ENCODE results near the gene VPS36.
A peak's percentile ranks its signal among the peaks of the same experiment; 100 is the strongest.
"Not testable (repeated sequence)": the region's sequence is repeated elsewhere in the genome, so short reads cannot be mapped to it uniquely, and the experiment has no call there.

VPS36 gene

GRCh38 chr13:52374873-52375411, 75.5 kb downstream of the VPS36 start:
- no peak overlapping the region for H3K4me3 Mint-ChIP-seq
- no peak for DNase-seq

GRCh38 chr13:52374389-52374788, 76.0 kb downstream of the VPS36 start:
- H3K36me3 Mint-ChIP-seq (ENCODE audit: low read depth), result no peaks in the 10 kb centered on the region
- no peaks in the 10 kb centered on the region for H3K27me3 Mint-ChIP-seq (ENCODE audit: low read depth, poor library complexity)
- H3K9me3 Mint-ChIP-seq, result no peaks in the 10 kb centered on the region
- H3K4me1 Mint-ChIP-seq, result peaks cover 10% of the 10 kb centered on the region
- no peak overlapping the region for H3K4me3 Mint-ChIP-seq
- no peak for DNase-seq
- no peak for TF ChIP-seq CTCF (IDR thresholded peaks at IDR 0.05)
- H3K27ac Mint-ChIP-seq, result no peak overlapping the region

More at GRCh38 chr13:52374873-52375411, 75.5 kb downstream of the VPS36 start:
- no peaks in the 10 kb centered on the region for H3K27me3 Mint-ChIP-seq (ENCODE audit: low read depth, poor library complexity)
- no peak overlapping the region for H3K27ac Mint-ChIP-seq
- no peak for TF ChIP-seq CTCF (IDR thresholded peaks at IDR 0.05)
- H3K4me1 Mint-ChIP-seq, result peaks cover 10% of the 10 kb centered on the region
- H3K9me3 Mint-ChIP-seq, result no peaks in the 10 kb centered on the region
- no peaks in the 10 kb centered on the region for H3K36me3 Mint-ChIP-seq (ENCODE audit: low read depth)

GRCh38 chr13:52373277-52373676, 77.2 kb downstream of the VPS36 start:
- H3K27ac Mint-ChIP-seq; H3K27me3 Mint-ChIP-seq (ENCODE audit: low read depth, poor library complexity); H3K9me3 Mint-ChIP-seq; H3K4me3 Mint-ChIP-seq; DNase-seq; H3K36me3 Mint-ChIP-seq (ENCODE audit: low read depth); H3K4me1 Mint-ChIP-seq: not testable (repeated sequence)

- H3K9me3 Mint-ChIP-seq, result no peaks in the 10 kb centered on the region
- H3K36me3 Mint-ChIP-seq (ENCODE audit: low read depth), result no peaks in the 10 kb centered on the region
- no peaks in the 10 kb centered on the region for H3K27me3 Mint-ChIP-seq (ENCODE audit: low read depth, poor library complexity)
- DNase-seq, result no peak
- no peak overlapping the region for H3K4me3 Mint-ChIP-seq
- no peak for TF ChIP-seq CTCF (IDR thresholded peaks at IDR 0.05)
- peaks cover 10% of the 10 kb centered on the region for H3K4me1 Mint-ChIP-seq
- peak overlapping the region; percentile 82 for H3K27ac Mint-ChIP-seq
Measured at GRCh38 chr13:52371736-52372247, 78.6 kb downstream of the VPS36 start.

GRCh38 chr13:52366291-52366690, 84.1 kb downstream of the VPS36 start:
- Mint-ChIP-seq H3K27ac (no peak overlapping the region), H3K4me3 (no peak overlapping the region), H3K36me3 (ENCODE audit: low read depth) (no peaks in the 10 kb centered on the region), H3K9me3 (no peaks in the 10 kb centered on the region), H3K4me1 (no peaks in the 10 kb centered on the region), H3K27me3 (ENCODE audit: low read depth, poor library complexity) (peaks cover 4% of the 10 kb centered on the region)
- no peak for TF ChIP-seq CTCF (IDR thresholded peaks at IDR 0.05)
- no peak for DNase-seq
